Lung microvascular endothelial cell (primary cell): ENCODE results near the gene CBFA2T2. TPM values are rescaled to one million over a fixed set of nuclear protein-coding genes. Genes with fewer than 3 reads are reported as not detected.

ENCODE experiments used
- DNase-seq, 2 donors: peaks; one replicate each; pipeline versions ENCODE4 v3.0.0 to v3.0.0-alpha.2; 2010; ENCODE audit warnings: low read depth in 2 of 2
- total RNA-seq: library from RNA; depleted of rRNA; stranded (reverse); fragments of >200 nt; gene quantifications from 2 replicates; pipeline ENCODE4 v1.2.1, GENCODE V29; 2014

CBFA2T2 gene
- total RNA-seq, 1 donor from 2014 or later = 3.2 TPM

DNA sequence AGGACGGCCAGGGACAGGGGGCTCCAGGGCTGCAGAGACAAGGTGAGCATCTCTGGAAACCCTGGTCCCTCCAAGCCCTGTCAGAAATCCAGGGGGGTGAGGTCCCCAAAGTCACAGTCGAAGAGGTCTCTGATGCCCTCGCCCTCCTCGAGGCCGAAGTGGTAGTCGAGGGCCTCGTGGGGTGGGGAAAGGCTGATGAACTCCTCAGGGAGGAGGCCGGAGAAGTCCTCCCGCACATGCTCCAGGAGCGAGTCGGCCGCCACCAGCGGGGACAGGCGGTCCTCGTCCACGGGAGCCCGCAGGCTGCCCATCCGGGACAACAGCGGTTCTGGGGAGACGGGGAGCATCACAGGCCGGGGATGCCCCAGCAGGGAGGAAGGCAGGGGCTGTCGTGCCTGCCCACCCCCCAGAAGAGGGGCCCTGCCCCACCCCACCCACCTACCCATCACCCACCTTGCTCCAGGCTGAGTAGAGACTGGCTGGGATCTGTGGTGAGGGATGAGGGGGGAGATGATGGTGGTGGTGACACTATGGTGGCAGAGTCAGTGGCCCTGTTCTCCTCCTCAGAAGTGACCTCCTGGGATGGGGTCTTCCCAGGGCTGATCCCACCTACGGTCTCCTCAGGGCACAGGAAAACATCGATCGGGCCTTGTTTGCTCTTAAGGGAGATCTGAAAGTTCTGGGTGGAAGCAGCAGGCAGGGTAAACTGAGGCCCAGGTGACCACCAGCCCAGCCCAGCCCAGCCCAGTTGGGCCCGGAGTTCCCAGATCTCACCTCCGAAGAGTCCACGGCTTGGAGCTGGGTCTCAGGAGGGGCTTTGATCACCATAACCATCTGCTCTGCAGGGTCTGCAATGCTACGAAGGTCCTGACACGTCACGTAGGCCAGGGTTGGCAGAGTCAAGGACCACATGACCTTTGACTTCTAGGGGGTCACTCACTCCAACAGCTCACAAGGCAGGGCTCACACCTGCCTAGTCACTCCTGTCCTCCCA is 187.1 kb downstream of the CBFA2T2 start:
- DNase-seq = no peak

DNA sequence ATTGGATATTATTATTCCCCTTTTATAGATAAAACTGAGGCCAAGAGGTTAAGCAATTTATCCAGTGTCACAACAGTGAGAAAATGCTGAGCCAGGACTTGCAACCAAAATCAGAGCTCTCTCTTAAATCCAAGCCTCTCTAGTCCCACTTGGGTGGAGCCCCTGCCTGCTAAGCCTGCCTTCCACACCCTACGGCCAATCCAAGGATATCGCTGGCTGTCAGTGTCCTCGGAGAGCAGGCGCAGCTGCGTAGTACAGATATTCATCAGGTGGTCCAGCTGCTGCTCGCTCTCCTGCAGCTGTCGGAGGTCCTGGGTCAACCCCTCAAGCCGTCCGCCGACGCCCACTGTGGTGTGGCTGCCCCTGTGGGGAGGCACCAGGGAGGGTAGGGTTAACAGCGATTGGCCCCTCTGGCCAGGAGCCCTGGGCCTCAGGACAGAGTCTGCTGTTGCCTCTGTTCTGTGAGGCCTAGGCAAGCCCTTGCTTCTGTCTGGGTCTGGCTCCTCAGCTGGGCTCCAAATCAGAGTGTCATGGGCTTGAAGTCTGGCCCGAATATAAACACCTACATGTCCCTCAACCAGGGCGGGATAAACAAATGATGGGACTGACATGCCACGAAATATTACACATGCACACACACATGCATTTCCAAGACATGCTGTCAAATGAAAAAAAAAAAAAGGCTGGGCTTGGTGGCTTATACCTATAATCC is 188.3 kb downstream of the CBFA2T2 start:
- DNase-seq = no peak

DNA sequence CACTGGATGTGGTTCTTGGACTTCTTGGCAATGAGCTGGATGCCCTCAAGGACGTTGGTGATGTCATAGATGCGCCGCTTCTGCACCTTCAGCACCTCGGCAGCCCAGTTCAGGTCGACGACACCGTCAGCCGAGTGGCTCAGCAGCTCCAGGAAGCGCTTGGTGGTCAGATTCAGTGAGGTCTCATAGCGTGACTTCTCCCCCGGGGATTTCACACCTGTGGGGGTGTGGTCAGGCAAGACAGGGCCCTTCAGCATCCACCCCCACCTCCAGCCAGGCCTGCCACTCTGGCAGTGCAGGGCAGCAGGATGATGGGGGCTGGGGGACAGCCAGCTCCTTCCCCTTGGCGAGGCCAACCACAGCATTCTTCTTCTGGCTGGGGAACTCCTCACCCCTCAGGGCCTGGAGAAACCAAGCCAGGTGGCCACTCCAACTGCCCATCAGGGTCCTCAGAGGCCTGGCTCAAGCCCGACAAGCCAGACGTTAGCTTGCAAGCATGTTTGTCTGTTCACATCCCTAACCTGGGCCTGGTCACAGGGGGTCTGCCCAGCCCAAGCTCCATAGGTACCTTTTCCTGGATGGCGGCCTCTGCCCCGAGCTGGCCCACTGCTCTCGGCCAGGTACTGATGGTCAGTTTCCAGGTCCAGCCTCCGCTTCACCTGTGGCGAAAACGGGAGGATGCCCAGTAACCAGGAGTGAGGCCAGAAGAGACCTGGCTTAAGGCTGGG is 190.0 kb downstream of the CBFA2T2 start:
- no peak for DNase-seq

DNA sequence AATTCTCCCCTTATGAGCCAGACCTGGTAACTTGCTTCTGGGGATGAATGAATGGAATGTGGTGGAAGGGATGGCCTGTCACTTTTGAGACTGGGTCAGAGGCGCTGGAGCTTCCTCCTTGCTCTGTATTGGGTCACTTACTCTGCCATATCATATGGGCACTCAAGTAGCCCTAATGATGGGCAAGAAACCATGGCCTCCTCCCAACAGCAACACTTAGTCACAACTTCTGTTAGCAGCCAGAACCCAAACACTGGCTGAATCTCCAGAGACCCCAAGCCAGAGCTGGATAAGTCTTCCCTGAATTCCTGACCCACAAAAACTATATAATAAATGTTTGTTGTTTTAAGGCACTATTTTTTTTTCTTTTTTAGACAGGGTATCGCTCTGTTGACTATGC is 190.8 kb downstream of the CBFA2T2 start:
- no peak for DNase-seq

DNA sequence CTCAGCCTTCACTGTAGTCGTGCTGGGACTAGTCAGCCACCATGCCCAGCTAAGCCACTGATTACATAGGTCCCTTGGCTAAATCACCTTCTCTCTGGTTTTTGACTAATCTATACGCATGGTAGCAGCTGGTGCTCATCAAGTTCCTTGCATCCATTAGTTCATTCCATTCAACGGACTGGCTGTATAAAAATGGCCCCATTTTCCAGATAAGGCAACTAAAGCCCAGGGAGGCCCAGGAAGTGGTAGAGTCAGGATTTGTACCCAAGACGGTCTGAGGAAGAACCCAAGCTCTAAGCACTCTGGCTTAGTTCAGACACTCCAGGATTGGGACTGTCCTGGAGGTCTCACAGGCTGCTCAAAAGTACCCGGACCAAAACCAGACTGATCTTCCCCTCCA is 191.4 kb downstream of the CBFA2T2 start:
- DNase-seq = no peak

DNA sequence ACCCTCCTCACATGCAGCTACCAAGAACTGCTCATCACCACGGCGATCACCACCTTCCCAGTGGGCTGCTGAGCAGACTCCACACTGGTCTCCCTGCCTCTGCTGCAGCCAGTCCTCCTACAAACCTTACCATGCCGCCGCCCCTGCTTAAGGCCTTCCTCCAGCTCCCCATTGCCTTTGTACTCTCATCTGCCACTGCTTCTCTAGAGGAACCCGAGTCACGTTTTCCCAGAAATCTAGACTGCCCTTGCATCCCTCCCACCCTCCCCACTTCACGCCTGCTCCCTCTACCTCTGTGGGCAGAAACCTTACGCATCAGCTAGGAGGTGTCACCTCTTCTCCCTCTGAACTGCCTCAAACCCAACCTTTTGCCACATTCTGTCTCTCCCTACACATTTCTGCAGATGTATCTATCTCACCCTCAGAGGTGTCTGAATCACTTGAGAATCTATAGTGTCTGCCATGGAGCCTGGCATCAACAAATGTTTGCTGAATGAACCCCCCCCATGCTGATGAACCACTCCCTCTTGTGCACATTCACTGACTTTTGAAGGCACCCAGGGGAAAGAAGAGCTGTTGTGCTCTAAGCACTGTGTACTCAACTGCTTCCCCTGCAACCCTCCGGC is 191.9 kb downstream of the CBFA2T2 start:
- no peak for DNase-seq

DNA sequence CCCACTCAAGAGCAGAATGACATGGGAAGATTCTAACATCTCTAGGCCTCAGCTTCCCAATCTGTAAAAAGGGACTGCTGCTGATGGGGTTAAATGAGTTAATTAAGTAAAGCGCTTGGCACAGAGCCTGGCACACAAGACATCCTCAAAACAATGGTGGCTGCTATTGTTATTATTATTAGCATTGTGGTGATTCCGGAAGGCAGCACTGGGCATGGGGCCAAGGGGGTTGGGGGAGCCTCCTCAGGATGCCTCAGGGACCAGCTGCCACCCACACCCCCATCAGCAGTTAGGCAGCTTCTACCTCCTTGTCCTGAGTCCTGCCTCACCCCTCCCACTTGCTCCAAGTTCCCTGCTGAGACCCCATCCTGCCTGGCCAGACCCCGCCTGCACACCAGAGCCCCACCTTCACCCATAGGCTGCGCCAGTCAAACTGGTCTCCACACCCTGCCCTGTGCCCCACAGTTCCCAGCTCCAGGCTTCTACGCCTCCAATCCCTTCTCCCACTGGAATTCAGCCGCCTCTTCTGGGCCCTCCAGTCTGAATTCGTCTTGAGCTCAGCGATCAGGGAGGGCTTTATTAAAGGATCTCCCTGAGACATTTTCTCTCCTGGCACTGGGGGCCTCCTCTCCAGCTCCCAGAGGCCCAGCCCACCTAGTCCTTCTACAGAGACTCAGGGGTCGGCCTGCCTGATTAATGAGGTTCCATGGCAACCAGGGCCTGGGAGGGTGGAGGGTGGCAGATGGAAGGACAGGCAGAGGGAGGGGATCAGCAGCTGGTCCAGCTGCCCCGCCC is 194.8 kb downstream of the CBFA2T2 start:
- peak; percentile 31 to 62 for DNase-seq

DNA sequence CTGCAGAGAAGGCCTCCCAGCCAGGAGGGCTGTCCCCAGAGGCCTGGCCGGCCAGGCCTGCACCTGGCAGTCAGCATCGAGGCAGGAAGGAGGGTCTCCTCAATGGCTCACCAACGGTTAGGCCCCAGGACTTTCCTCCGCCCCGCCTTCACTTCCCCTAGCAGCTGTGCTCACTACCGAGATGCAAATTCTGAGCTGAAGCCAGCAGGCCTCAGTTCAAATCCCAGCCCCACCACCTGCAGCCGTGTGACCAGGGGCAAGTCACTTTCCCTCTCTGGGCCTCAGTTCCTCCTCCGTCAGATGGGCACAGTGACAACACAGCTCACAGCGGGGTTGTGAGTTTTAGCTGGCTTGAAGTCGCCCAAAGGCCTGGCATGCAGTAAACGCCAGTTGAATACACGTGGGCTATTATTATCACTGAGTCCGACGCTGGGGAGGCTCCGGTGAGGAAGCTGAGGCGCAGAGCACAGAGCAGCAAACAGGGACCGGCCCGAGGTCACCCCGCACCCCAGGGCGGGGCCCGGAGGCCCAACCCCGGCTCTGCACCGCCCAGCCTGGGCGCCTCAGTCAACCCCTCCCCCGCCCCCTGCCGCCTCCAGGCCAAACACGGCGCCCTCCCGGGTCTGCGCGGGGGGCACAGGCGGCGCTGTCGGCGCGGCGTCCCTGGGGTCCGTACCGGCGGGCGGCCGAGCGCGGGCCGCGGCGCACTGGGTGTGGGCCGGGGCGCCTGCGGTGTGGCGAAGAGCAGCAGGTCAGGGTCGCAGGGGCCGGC is 195.6 kb downstream of the CBFA2T2 start:
- DNase-seq = peak in 1 of 2 donors; percentile 20

DNA sequence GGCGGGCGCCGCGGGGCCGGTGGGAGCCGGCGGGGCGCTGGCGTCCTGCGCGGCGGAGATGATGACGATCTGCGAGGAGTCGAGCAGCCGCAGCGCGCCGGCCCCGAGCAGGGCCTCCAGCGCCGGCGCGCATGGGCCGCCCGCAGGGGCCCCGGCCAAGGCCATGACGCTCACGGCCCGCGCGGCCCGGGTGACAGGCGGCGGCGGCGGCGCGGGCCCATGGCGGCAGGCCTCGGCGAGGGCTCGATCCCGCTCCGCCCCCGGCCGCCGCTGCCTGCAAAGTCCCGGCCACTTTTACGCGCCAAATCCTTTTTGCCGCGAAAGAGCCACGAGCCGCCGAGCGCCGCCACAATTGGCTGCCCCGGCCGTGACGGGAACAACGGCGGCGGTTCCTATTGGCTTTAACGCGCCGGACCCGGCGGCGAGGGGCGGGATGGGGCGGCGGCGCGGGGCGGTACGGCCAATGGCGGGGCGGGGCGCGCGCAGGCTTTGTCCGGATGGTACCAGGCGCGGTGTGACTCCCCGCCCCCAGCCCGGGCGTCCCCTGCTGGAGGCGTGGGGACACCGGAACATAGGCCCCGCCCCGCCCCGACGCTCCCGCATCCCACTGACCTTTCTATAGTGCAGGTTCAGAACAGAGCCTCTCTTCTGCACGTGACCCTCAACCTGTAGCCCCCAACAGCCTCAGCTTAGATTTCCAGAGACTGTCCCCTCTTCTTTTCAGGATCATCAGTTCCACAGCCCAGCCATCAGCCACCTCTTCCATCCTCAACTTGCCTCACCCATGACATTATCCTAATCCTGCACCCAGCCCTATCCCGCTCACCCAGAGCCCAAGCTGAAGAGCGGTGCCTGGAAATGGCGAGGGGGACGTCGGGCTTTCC is 196.4 kb downstream of the CBFA2T2 start, which contains the start of gene E2F1:
E2F1 (minus strand) TSS at position 286 of the 884 bp plus-strand sequence; CDS start at position 165, 121 bp downstream.
- peak; percentile 94 to 95 for DNase-seq

DNA sequence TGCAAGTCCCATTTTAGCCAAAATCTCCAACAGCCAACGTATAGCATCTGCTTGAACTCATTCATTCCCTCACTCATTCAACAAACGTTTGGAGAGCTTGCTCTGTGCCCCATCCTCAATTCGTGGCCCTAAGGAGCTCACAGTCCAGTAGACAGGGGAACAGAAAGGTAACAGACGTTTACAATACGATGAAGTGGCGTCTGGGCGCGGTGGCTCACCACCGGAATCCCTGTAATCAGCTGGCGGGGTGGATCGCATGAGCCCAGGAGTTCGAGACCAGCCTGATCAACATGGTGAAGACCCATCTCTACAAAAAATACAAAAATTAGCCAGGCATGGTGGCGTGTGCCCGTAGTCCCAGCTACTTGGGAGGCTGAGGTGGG is 197.1 kb downstream of the CBFA2T2 start:
- no peak for DNase-seq

DNA sequence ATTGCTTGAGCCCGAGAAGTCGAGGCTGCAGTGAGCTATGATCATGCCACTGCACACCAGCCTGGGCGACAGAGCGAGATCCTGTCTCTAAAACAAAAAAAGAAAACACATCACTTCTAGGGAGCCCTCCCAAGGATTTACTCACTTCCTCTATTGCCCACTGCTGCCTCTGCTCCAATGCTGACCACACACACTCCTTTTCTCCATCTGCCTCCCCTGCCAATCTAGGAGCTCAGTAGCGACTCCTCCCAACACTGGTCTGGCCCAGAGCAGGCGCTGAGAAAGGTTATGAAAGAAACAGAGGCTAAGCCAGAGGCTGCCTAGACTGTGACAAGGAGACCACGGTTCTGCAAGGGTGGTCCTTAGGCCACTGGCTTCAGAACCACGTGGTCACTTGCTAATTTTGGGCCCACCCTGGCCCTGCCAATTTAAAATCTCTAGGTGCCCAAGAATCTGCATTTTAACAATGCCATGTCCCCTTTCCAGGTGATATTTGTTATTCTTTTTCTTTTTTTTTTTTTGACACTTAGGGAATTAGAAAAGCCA is 197.5 kb downstream of the CBFA2T2 start:
- DNase-seq = peak in 1 of 2 donors; percentile 58

DNA sequence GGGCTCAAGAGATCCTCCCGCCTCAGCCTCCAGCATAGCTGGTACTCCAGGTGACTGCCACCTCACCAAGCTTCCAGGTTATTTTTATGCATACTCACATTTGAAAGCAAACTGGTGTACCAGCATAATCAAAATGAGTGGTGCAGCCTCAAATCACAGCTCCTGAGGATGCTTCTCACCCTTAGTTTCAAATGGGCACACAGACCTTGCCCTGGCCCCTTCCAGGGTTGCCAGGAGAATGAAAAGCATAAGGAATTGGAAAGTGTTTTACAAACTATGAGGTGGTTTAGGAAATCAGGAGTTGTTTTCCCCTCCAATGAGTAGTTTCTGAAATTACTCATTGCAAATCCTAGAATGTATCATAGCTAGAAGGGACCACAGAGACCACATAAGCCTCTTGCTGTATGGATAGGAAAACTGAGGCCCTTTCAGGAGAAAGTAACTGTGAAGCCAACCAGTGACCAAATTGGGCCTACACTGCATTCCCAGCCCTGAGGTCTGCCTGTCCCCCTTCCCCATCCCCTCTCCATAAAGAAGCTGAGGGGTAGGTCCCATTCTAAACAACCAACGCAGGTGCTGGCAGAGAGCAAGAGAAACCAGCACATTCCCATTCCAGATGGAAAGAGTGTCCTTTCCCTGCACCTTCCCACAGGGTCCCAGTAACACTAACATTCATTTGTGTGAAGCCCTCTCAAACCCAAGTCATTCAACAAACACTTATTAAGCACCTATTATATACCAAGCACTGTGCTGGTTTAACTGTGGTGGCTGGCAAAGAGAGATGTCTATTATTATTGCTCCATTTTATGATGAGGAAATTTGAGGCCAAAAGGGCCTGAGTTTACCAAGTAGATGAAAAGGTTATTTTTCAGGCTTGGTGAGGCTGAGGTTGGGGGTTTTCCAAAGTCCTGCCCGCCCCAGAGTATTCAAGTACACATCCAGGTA is 198.4 kb downstream of the CBFA2T2 start:
- no peak for DNase-seq

DNA sequence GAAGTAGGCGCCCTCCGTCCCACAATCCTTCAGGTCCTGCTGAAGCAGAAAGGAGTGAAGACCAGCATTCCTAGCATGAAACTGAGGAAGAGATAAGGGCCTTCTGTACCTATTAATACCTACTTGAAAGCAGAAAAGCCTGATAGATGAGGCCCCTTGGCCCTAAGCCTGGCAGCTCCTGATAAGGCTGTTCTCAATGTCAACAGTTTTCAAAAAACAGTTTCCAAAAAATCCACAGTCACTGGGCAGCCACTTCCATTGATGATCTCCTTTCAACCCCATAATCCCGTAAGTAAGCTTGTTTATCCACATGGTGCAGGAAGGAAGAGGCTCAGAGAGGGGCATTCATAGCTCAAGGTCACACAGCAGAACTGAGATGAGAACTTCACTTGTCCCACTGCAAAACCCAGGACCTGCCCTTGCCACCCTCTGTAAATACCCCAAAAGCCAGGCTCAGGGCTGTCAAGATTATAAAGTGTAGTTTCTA is 199.1 kb downstream of the CBFA2T2 start:
- no peak for DNase-seq

DNA sequence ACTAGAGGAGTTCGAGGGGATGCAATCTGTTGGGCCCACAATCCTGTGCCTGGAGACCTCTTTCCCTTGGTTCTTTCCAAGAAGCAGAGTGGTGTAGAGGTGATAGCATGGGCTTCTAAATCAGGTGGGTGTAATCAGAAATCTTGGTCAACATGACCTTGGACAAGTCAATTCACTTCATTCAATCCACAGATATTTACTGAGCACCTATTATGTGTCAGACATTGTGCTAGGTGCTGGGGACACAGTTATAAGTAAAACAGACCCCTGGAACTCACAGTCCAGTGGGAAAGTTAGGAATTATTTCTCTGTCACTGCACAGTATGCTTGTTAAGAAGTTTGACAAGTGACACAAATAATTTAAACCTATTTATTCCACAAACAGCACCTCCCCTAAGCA is 199.6 kb downstream of the CBFA2T2 start:
- DNase-seq = no peak

DNA sequence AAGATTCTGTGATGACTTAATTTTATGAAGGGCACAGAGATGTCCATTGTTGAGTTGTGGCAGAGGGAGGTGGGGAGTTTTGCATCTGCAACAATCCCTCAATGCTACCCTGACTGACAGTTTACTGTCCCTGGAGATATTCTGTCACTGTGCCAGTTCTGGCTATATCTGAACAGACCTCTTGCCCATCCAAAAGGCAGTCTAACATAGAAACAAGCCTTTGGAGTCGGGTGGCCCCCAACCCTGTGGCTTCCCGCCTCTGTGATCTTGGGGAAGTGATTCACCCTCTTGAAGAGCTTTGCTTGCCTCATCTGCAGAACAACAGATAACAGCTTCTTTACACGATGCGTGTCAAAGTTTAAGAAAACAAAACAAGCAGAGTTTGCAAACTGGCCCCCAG is 200.1 kb downstream of the CBFA2T2 start:
- DNase-seq = peak in 1 of 2 donors; percentile 77

DNA sequence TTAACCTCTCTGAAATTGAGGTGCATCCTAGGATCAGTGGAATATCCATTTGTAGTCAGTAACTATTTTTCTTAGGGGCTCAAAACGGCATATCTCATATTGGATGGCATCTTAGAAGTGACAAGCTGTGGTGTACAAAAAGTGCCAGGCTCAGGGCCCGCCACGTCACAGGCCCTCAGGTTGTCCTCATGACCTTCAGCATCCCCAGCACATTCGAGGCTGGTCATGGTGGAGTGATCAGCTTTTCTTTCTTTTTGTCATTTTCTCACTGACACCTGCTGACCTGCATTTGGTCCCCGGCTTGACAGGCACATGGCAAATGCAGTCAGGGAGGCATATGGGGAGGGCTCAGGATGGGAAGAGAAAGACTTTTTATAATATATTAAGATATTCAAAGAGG is 203.4 kb downstream of the CBFA2T2 start:
- DNase-seq = no peak
